WTC11 (cell line): Measurements from ENCODE around the gene PTGIS.

Experiments used
- ATF1 ChIP-seq: sonication (generic); formaldehyde crosslinking; IDR thresholded peaks from 2 replicates; pipeline ENCODE4 v1.8.1; 2023; ENCODE audit warnings: mild to moderate bottlenecking, moderate library complexity, missing genetic modification reagents
- NR2C2 ChIP-seq: sonication (generic); formaldehyde crosslinking; IDR thresholded peaks from 2 replicates; pipeline ENCODE4 v1.8.0; 2022; ENCODE audit warnings: mild to moderate bottlenecking, missing genetic modification reagents
- SMAD3 ChIP-seq: sonication (generic); formaldehyde crosslinking; IDR thresholded peaks from 2 replicates; pipeline ENCODE4 v1.8.0; 2022; ENCODE audit warnings: missing genetic modification reagents, mild to moderate bottlenecking, borderline replicate concordance
- USF1 ChIP-seq: sonication (generic); formaldehyde crosslinking; IDR thresholded peaks from 2 replicates; pipeline ENCODE4 v1.8.0; 2022; ENCODE audit warnings: mild to moderate bottlenecking, missing genetic modification reagents
- ZBTB21 ChIP-seq: sonication (generic); formaldehyde crosslinking; IDR thresholded peaks from 2 replicates; pipeline ENCODE4 v1.8.1; 2023; ENCODE audit warnings: mild to moderate bottlenecking, missing genetic modification reagents, borderline replicate concordance

DNA sequence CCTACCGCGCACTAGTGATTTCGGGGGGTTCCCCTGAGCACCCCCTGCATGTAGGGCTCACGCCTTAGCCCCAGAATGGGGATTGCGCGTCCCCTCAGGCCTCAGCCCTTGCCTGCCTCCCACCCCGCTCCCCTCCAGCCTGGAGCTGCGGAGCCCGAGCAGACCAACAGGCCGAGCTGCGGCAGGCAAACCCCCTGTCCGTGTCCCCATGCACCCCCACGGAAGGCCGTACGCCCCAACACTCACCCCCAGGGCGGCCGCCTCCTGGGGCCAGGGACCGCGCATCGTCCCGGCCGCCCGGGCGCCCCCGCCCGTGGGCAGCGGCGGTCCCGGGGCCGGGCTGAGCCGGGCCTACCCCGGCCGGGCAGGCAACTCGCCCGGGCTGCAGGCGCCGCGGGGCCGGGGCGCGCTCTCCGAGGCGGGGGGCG is 84.2 kb downstream of the PTGIS start:
- no peak for TF ChIP-seq ZBTB21
- TF ChIP-seq SMAD3 (CRISPR knock-in tag), result no peak
- TF ChIP-seq USF1, result no peak
- TF ChIP-seq NR2C2, result no peak
- no peak for TF ChIP-seq ATF1 (CRISPR knock-in tag)
